HepG2 (cell line): ENCODE measurements around the gene MYL4.

Experiments used
- CREB1 ChIP-seq, 2 experiments: fragments of 450-650 bp in 1 of 2; IDR thresholded peaks; 2 replicates each; pipeline ENCODE4 v1.6.1; 2016 to 2017; ENCODE audit warnings: control low read depth in 1 of 2, mild to moderate bottlenecking in 1 of 2, missing compliant biosample characterization in 1 of 2, missing genetic modification characterization in 1 of 2
- CTCF ChIP-seq: sonication (generic); formaldehyde crosslinking; IDR thresholded peaks from 2 replicates; pipeline ENCODE4 v1.5.0; 2020; ENCODE audit warnings: mild to moderate bottlenecking, missing genetic modification reagents, moderate library complexity
- EZH2 ChIP-seq: conservative IDR thresholded peaks from 2 replicates; pipeline ENCODE4 v1.6.1; 2012; ENCODE audit warnings: mild to moderate bottlenecking, low read depth, low read length, moderate library complexity
- NCOR1 ChIP-seq: fragments of 200-600 bp; sonication (generic); IDR thresholded peaks from 2 replicates; pipeline ENCODE4 v1.7.0; 2017; ENCODE audit warnings: antibody characterized with exemption, low read length, borderline replicate concordance
- RNF2 ChIP-seq: fragments of 450-650 bp; conservative IDR thresholded peaks from 2 replicates; pipeline ENCODE4 v1.6.1; 2016; ENCODE audit warnings: low read depth
- ZNF3 ChIP-seq: IDR thresholded peaks from 2 replicates; pipeline ENCODE4 v1.7.0; 2017; ENCODE audit warnings: inconsistent platforms
- ZNF792 ChIP-seq: IDR thresholded peaks from 2 replicates; pipeline ENCODE4 v1.6.1; 2016
- ZSCAN9 ChIP-seq: IDR thresholded peaks from 2 replicates; pipeline ENCODE4 v1.6.1; 2016; ENCODE audit warnings: borderline replicate concordance

GRCh38 chr17:47170710-47171109, 38.4 kb upstream of the MYL4 start:
- TF ChIP-seq RNF2 (no peak), CTCF (CRISPR knock-in tag) (no peak), EZH2 (no peak), ZNF792 (CRISPR knock-in tag) (no peak), CREB1 (IDR thresholded peaks at IDR 0.05) (no peak), CREB1 (CRISPR knock-in tag; IDR thresholded peaks at IDR 0.05) (no peak), ZSCAN9 (CRISPR knock-in tag) (no peak), ZNF3 (no peak), NCOR1 (no peak)
